Muscle of arm (tissue), 12 donors: ENCODE data around the gene OR10D3. TPM values are rescaled to one million over a fixed set of nuclear protein-coding genes. Genes with fewer than 3 reads are reported as not detected.

Experiments used
- polyA plus RNA-seq, 12 donors: library from polyadenylated mRNA; unstranded; fragments of 120-200 nt; gene quantifications; one replicate each; pipeline ENCODE4 v1.2.1, GENCODE V29; 2013; ENCODE audit not compliant: insufficient read length in 12 of 12

OR10D3 gene
- polyA plus RNA-seq, 12 donors = 0.03 TPM; not detected in 11

Other genes with a start within 250 kb of the OR10D3 start
- not detected for gene OR4D5, start 243.7 kb upstream of the OR10D3 start, polyA plus RNA-seq
- not detected for gene OR6T1, start 239.5 kb upstream of the OR10D3 start, polyA plus RNA-seq
- gene OR10S1, start 205.6 kb upstream of the OR10D3 start, polyA plus RNA-seq = not detected
- gene OR10G6, start 188.2 kb upstream of the OR10D3 start, polyA plus RNA-seq = not detected
- not detected for gene OR10G4, start 170.3 kb upstream of the OR10D3 start, polyA plus RNA-seq
- gene OR10G9, start 160.3 kb upstream of the OR10D3 start, polyA plus RNA-seq = not detected
- gene OR10G8, start 156.5 kb upstream of the OR10D3 start, polyA plus RNA-seq = not detected
- gene OR10G7, start 142.0 kb upstream of the OR10D3 start, polyA plus RNA-seq = under 1 TPM in 1 of 12 donors, not detected in 11; 0.20 TPM
- 100 to 1,000 TPM in 8 of 12 donors, 10 to 100 TPM in 3, not detected in 1; 52.6 to 171 (median 113) TPM for gene VWA5A, start 67.9 kb upstream of the OR10D3 start, polyA plus RNA-seq
- gene OR8G1, start 57.8 kb downstream of the OR10D3 start, polyA plus RNA-seq = under 1 TPM in 1 of 12 donors, not detected in 11; 0.04 TPM
- gene OR8G5, start 73.0 kb downstream of the OR10D3 start, polyA plus RNA-seq = under 1 TPM in 4 of 12 donors, not detected in 8; 0.14 to 0.20 (median 0.16) TPM
- under 1 TPM in 7 of 12 donors, not detected in 5; 0.01 to 0.08 (median 0.07) TPM for gene OR8D1, start 130.6 kb downstream of the OR10D3 start, polyA plus RNA-seq
- gene OR8D2, start 136.9 kb downstream of the OR10D3 start, polyA plus RNA-seq = not detected
- not detected for gene OR8B2, start 201.2 kb downstream of the OR10D3 start, polyA plus RNA-seq
- gene OR8B3, start 215.7 kb downstream of the OR10D3 start, polyA plus RNA-seq = not detected
- gene OR8B4, start 241.5 kb downstream of the OR10D3 start, polyA plus RNA-seq = not detected